HG02870 (cell line): Measurements from ENCODE around the gene GOLT1A.

Experiments used
- ATAC-seq: cut with Tn5 transposase; IDR thresholded peaks from one replicate; pipeline ENCODE4 v1.9.1; 2021; ENCODE audit warnings: mild to moderate bottlenecking, moderate library complexity; ENCODE audit not compliant: unreplicated experiment

Gene GOLT1A

GRCh38 chr1:204162494-204163074 lies 51.2 kb downstream of the GOLT1A start:
- no peak for ATAC-seq

GRCh38 chr1:204161609-204162493 lies 51.9 kb downstream of the GOLT1A start:
- no peak for ATAC-seq

- no peak for ATAC-seq
Observed at GRCh38 chr1:204157962-204158361, 55.8 kb downstream of the GOLT1A start.

- ATAC-seq = no peak
Observed at GRCh38 chr1:204155881-204156280, 57.9 kb downstream of the GOLT1A start.

GRCh38 chr1:204154568-204155255 lies 59.1 kb downstream of the GOLT1A start:
- ATAC-seq = no peak

GRCh38 chr1:204153667-204154066 lies 60.1 kb downstream of the GOLT1A start:
- ATAC-seq = no peak

GRCh38 chr1:204152310-204153044 lies 61.3 kb downstream of the GOLT1A start:
- no peak for ATAC-seq

GRCh38 chr1:204151552-204152309 lies 62.1 kb downstream of the GOLT1A start, which contains the start of gene ETNK2:
Gene ETNK2, minus strand, starts transcription at chr1:204152044. Its CDS starts 192 bp downstream, at chr1:204151852.
- no peak for ATAC-seq

- no peak for ATAC-seq
Observed at GRCh38 chr1:204150702-204151551, 62.9 kb downstream of the GOLT1A start.

GRCh38 chr1:204149635-204150565 lies 63.9 kb downstream of the GOLT1A start:
- ATAC-seq = no peak

GRCh38 chr1:204149107-204149506 lies 64.7 kb downstream of the GOLT1A start:
- ATAC-seq = no peak
